Endothelial cell (in vitro differentiated cells): ENCODE data around the gene ANKMY1. TPM values are rescaled to one million over a fixed set of nuclear protein-coding genes. Genes with fewer than 3 reads are reported as not detected.

ENCODE experiments used
- DNase-seq: peaks from one replicate; pipeline ENCODE4 v3.0.0; 2021; ENCODE audit warnings: low spot score
- H3K27ac Mint-ChIP-seq: one replicate; pipeline ENCODE4 v1.8.0; 2021; ENCODE audit warnings: mixed read lengths, inconsistent platforms; ENCODE audit not compliant: unreplicated experiment
- H3K27me3 Mint-ChIP-seq: one replicate; pipeline ENCODE4 v1.8.0; 2021; ENCODE audit warnings: mild to moderate bottlenecking, moderate library complexity, mixed read lengths, inconsistent platforms; ENCODE audit not compliant: unreplicated experiment
- H3K36me3 Mint-ChIP-seq: one replicate; pipeline ENCODE4 v1.8.0; 2021; ENCODE audit warnings: mild to moderate bottlenecking, low read depth, mixed read lengths, inconsistent platforms; ENCODE audit not compliant: unreplicated experiment
- H3K4me1 Mint-ChIP-seq: one replicate; pipeline ENCODE4 v1.8.0; 2021; ENCODE audit warnings: mild to moderate bottlenecking, mixed read lengths, inconsistent platforms; ENCODE audit not compliant: unreplicated experiment
- H3K4me3 Mint-ChIP-seq: one replicate; pipeline ENCODE4 v1.8.0; 2021; ENCODE audit warnings: mild to moderate bottlenecking, mixed read lengths, inconsistent platforms; ENCODE audit not compliant: unreplicated experiment
- H3K9me3 Mint-ChIP-seq: one replicate; pipeline ENCODE4 v1.8.0; 2021; ENCODE audit warnings: mixed read lengths, inconsistent platforms; ENCODE audit not compliant: unreplicated experiment
- CTCF ChIP-seq: fragments of 200-600 bp; sonication (generic); IDR thresholded peaks from one replicate; pipeline ENCODE4 v1.5.0; 2021; ENCODE audit warnings: antibody characterized with exemption; ENCODE audit not compliant: unreplicated experiment
- microRNA-seq: library from miRNA; unstranded; fragments of <30 nt; microRNA quantifications from one replicate; pipeline ENCODE4, GENCODE V29; 2020; ENCODE audit not compliant: unreplicated experiment
- total RNA-seq: library from RNA; stranded (reverse); fragmentation: NEBNext Ultra II Directional; extraction: Animal tissue kit (Norgen Biotek cat#: 25700); gene quantifications from one replicate; pipeline ENCODE4 v1.2.1, GENCODE V29; 2021; ENCODE audit not compliant: unreplicated experiment

ANKMY1 gene
- total RNA-seq, 1 donor from 2014 or later, result 5.6 TPM

GRCh38 chr2:240431661-240432424, 125.9 kb downstream of the ANKMY1 start:
- Mint-ChIP-seq H3K9me3 (no peaks in the 10 kb centered on the region), H3K27me3 (peaks cover 10% of the 10 kb centered on the region), H3K4me1 (peaks cover 3% of the 10 kb centered on the region), H3K27ac (no peak overlapping the region), H3K36me3 (no peaks in the 10 kb centered on the region), H3K4me3 (no peak overlapping the region)
- DNase-seq, result no peak
- no peak for TF ChIP-seq CTCF

- TF ChIP-seq CTCF, result no peak
These were observed 126.5 kb downstream of the ANKMY1 start for GRCh38 chr2:240431271-240431660.

GRCh38 chr2:240430595-240430994, 127.2 kb downstream of the ANKMY1 start:
- Mint-ChIP-seq H3K27me3 (peaks cover 10% of the 10 kb centered on the region), H3K4me3 (no peak overlapping the region), H3K27ac (no peak overlapping the region), H3K9me3 (no peaks in the 10 kb centered on the region), H3K4me1 (peaks cover 3% of the 10 kb centered on the region), H3K36me3 (peaks cover 8% of the 10 kb centered on the region)
- TF ChIP-seq CTCF, result no peak
- DNase-seq, result no peak

More at GRCh38 chr2:240431271-240431660, 126.5 kb downstream of the ANKMY1 start:
- peaks cover 3% of the 10 kb centered on the region for H3K4me1 Mint-ChIP-seq
- H3K27ac Mint-ChIP-seq, result no peak overlapping the region
- DNase-seq, result no peak
- peaks cover 4% of the 10 kb centered on the region for H3K36me3 Mint-ChIP-seq
- no peak overlapping the region for H3K4me3 Mint-ChIP-seq
- no peaks in the 10 kb centered on the region for H3K9me3 Mint-ChIP-seq
- peaks cover 10% of the 10 kb centered on the region for H3K27me3 Mint-ChIP-seq

- Mint-ChIP-seq H3K27me3 (peaks cover 10% of the 10 kb centered on the region), H3K4me3 (no peak overlapping the region)
These were observed 127.8 kb downstream of the ANKMY1 start for GRCh38 chr2:240429872-240430491.

More at GRCh38 chr2:240429872-240430491, 127.8 kb downstream of the ANKMY1 start:
- Mint-ChIP-seq H3K36me3 (peaks cover 8% of the 10 kb centered on the region), H3K4me1 (peaks cover 3% of the 10 kb centered on the region), H3K9me3 (no peaks in the 10 kb centered on the region), H3K27ac (no peak overlapping the region)
- TF ChIP-seq CTCF, result no peak
- no peak for DNase-seq

Small RNA genes lying within 50 kb of the gene (microRNA-seq; reads per million reads assigned to microRNA genes)
- 702 reads per million, percentile 92 among the genes with 10 or more reads in this experiment for gene MIR149

Other genes starting within 250 kb of the ANKMY1 start
- gene GPC1, start 122.3 kb downstream of the ANKMY1 start, total RNA-seq, result 4.5 TPM
- 1.5 TPM for gene DUSP28, start 2.4 kb upstream of the ANKMY1 start, total RNA-seq
- gene RNPEPL1, start 10.5 kb upstream of the ANKMY1 start, total RNA-seq, result 29.2 TPM
- 47.8 TPM for gene CAPN10, start 28.7 kb upstream of the ANKMY1 start, total RNA-seq
- 0.77 TPM for gene GPR35, start 67.5 kb upstream of the ANKMY1 start, total RNA-seq
- not detected for gene AQP12B, start 124.9 kb upstream of the ANKMY1 start, total RNA-seq
- gene AQP12A, start 133.9 kb upstream of the ANKMY1 start, total RNA-seq, result not detected